22Rv1 (cell line): Measurements from ENCODE around the gene NMS.
"Not testable (repeated sequence)": the region's sequence is repeated elsewhere in the genome, so short reads cannot be mapped to it uniquely, and the experiment has no call there.

Experiments
- H3K27ac ChIP-seq: fragments of 450-650 bp; 2 replicates; pipeline ENCODE4 v1.5.1; 2017
- CTCF ChIP-seq: fragments of 450-650 bp; IDR thresholded peaks from 2 replicates; pipeline ENCODE4 v1.5.1; 2017; ENCODE audit warnings: mild to moderate bottlenecking
- ZFX ChIP-seq: fragments of 450-650 bp; IDR thresholded peaks from 2 replicates; pipeline ENCODE4 v1.6.1; 2017; ENCODE audit warnings: antibody characterized with exemption, borderline replicate concordance

Gene NMS

GRCh38 chr2:100453853-100454252, 16.4 kb upstream of the NMS start:
- no peak overlapping the region for H3K27ac ChIP-seq
- TF ChIP-seq ZFX (no peak), CTCF (no peak)

- not testable (repeated sequence) for H3K27ac ChIP-seq
These were observed 13.9 kb upstream of the NMS start for GRCh38 chr2:100456357-100456756.

- TF ChIP-seq CTCF (no peak), ZFX (no peak)
- no peak overlapping the region for H3K27ac ChIP-seq
These were observed 9.3 kb upstream of the NMS start for GRCh38 chr2:100460904-100461530.

- no peak overlapping the region for H3K27ac ChIP-seq
- TF ChIP-seq ZFX (no peak), CTCF (no peak)
These were observed 724 bp downstream of the NMS start for GRCh38 chr2:100470898-100471514.

- H3K27ac ChIP-seq, result no peak overlapping the region
- no peak for TF ChIP-seq ZFX
- no peak for TF ChIP-seq CTCF
These were observed 6.3 kb downstream of the NMS start for GRCh38 chr2:100476606-100477005.

GRCh38 chr2:100482741-100483140, 12.5 kb downstream of the NMS start:
- no peak overlapping the region for H3K27ac ChIP-seq
- TF ChIP-seq CTCF (peak; percentile 51), ZFX (no peak)

- no peak overlapping the region for H3K27ac ChIP-seq
- TF ChIP-seq ZFX, result no peak
- no peak for TF ChIP-seq CTCF
These were observed 13.6 kb downstream of the NMS start for GRCh38 chr2:100483895-100484294.

- no peak overlapping the region for H3K27ac ChIP-seq
- TF ChIP-seq ZFX (no peak), CTCF (no peak)
These were observed 14.1 kb downstream of the NMS start for GRCh38 chr2:100484390-100484789.
